Measurements from ENCODE around the gene SLC44A4. TPM values are rescaled to one million over a fixed set of nuclear protein-coding genes. Genes with fewer than 3 reads are reported as not detected.

SLC44A4 gene
- total RNA-seq, 1 donor: not detected

- DNase-seq (ENCODE audit: low read depth): no peak
- peak overlapping the region; percentile 70 for H3K4me3 ChIP-seq (ENCODE audit: low read depth, low read length)
- TF ChIP-seq, protein P1, sequence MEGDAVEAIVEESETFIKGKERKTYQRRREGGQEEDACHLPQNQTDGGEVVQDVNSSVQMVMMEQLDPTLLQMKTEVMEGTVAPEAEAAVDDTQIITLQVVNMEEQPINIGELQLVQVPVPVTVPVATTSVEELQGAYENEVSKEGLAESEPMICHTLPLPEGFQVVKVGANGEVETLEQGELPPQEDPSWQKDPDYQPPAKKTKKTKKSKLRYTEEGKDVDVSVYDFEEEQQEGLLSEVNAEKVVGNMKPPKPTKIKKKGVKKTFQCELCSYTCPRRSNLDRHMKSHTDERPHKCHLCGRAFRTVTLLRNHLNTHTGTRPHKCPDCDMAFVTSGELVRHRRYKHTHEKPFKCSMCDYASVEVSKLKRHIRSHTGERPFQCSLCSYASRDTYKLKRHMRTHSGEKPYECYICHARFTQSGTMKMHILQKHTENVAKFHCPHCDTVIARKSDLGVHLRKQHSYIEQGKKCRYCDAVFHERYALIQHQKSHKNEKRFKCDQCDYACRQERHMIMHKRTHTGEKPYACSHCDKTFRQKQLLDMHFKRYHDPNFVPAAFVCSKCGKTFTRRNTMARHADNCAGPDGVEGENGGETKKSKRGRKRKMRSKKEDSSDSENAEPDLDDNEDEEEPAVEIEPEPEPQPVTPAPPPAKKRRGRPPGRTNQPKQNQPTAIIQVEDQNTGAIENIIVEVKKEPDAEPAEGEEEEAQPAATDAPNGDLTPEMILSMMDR (IDR thresholded peaks at IDR 0.05; ENCODE audit: insufficient read depth, low read depth, low read length): no peak
These were observed 17.7 kb upstream of the SLC44A4 start for GRCh38 chr6:31896493-31896855.

DNA sequence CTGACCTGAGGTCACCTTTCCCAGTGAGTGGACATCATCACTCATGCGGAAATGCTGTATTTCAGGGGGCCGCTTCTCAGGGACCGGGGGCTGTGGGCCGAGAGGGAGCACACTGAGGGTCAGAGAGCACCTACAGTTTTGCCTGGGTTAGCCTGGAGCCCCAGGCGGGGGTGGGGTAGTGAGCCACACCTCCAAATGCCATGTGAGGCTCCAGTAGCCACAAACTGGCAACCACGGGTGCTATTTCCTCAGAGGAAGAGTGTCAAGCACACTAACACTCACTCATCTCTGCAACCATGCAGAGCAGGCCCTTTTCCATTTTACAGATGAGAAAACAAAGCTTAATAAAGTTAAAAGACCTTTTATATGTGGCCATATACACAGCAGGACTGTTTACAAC is 14.0 kb upstream of the SLC44A4 start:
- H3K4me3 ChIP-seq (ENCODE audit: low read depth, low read length): no peak overlapping the region
- TF ChIP-seq, protein P1 (IDR thresholded peaks at IDR 0.05; ENCODE audit: insufficient read depth, low read depth, low read length): no peak
- no peak for DNase-seq (ENCODE audit: low read depth)

- no peak for DNase-seq (ENCODE audit: low read depth)
- TF ChIP-seq, protein P1 (IDR thresholded peaks at IDR 0.05; ENCODE audit: insufficient read depth, low read depth, low read length): no peak
- no peak overlapping the region for H3K4me3 ChIP-seq (ENCODE audit: low read depth, low read length)
These were observed 10.7 kb upstream of the SLC44A4 start for GRCh38 chr6:31889331-31889972.

GRCh38 chr6:31888276-31889258 is 9.8 kb upstream of the SLC44A4 start:
- no peak overlapping the region for H3K4me3 ChIP-seq (ENCODE audit: low read depth, low read length)
- TF ChIP-seq, protein P1 (IDR thresholded peaks at IDR 0.05; ENCODE audit: insufficient read depth, low read depth, low read length): peak; percentile 76
- peak; percentile 17 for DNase-seq (ENCODE audit: low read depth)

- TF ChIP-seq, protein P1 (IDR thresholded peaks at IDR 0.05; ENCODE audit: insufficient read depth, low read depth, low read length): no peak
- no peak for DNase-seq (ENCODE audit: low read depth)
- H3K4me3 ChIP-seq (ENCODE audit: low read depth, low read length): no peak overlapping the region
These were observed 8.6 kb upstream of the SLC44A4 start for GRCh38 chr6:31887173-31888007.

GRCh38 chr6:31886541-31886991 is 7.8 kb upstream of the SLC44A4 start:
- TF ChIP-seq, protein P1 (IDR thresholded peaks at IDR 0.05; ENCODE audit: insufficient read depth, low read depth, low read length): no peak
- no peak for DNase-seq (ENCODE audit: low read depth)
- no peak overlapping the region for H3K4me3 ChIP-seq (ENCODE audit: low read depth, low read length)
